ENCODE measurements around the gene RNF26. TPM values are rescaled to one million over a fixed set of nuclear protein-coding genes. Genes with fewer than 3 reads are reported as not detected.

The RNF26 gene
- total and polyA plus RNA-seq, 8 donors, result 4.9 to 11.5 (median 8.3) TPM

GRCh38 chr11:119295178-119295577, 39.1 kb upstream of the RNF26 start:
- no peak for ATAC-seq
- TF ChIP-seq, protein P1, sequence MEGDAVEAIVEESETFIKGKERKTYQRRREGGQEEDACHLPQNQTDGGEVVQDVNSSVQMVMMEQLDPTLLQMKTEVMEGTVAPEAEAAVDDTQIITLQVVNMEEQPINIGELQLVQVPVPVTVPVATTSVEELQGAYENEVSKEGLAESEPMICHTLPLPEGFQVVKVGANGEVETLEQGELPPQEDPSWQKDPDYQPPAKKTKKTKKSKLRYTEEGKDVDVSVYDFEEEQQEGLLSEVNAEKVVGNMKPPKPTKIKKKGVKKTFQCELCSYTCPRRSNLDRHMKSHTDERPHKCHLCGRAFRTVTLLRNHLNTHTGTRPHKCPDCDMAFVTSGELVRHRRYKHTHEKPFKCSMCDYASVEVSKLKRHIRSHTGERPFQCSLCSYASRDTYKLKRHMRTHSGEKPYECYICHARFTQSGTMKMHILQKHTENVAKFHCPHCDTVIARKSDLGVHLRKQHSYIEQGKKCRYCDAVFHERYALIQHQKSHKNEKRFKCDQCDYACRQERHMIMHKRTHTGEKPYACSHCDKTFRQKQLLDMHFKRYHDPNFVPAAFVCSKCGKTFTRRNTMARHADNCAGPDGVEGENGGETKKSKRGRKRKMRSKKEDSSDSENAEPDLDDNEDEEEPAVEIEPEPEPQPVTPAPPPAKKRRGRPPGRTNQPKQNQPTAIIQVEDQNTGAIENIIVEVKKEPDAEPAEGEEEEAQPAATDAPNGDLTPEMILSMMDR (IDR thresholded peaks at IDR 0.05), result no peak
- Histone ChIP-seq H3K9me3 (no peaks in the 10 kb centered on the region), H3K4me3 (no peak overlapping the region), H3K27me3 (no peaks in the 10 kb centered on the region), H3K36me3 (no peaks in the 10 kb centered on the region), H3K4me1 (no peaks in the 10 kb centered on the region), H3K27ac (no peak overlapping the region)
- intact Hi-C loops (cut with DNase I), result no loop called here
- WGBS, 2 donors, result 57 to 62% methylated on average over 3 of the region's 3 CpGs
- DNase-seq, result no peak
- FAIRE-seq, result no peak

GRCh38 chr11:119297938-119298337, 36.4 kb upstream of the RNF26 start:
- 42 to 48% methylated on average over 3 of the region's 3 CpGs for WGBS, 2 donors
- intact Hi-C loops (cut with DNase I), result no loop called here
- H3K36me3 ChIP-seq, result no peaks in the 10 kb centered on the region
- no peak for FAIRE-seq
- ATAC-seq, result no peak
- no peak overlapping the region for H3K4me3 ChIP-seq
- DNase-seq, result no peak
- no peaks in the 10 kb centered on the region for H3K9me3 ChIP-seq
- TF ChIP-seq, protein P1 (IDR thresholded peaks at IDR 0.05), result no peak
- H3K4me1 ChIP-seq, result no peaks in the 10 kb centered on the region
- no peaks in the 10 kb centered on the region for H3K27me3 ChIP-seq
- no peak overlapping the region for H3K27ac ChIP-seq

DNA sequence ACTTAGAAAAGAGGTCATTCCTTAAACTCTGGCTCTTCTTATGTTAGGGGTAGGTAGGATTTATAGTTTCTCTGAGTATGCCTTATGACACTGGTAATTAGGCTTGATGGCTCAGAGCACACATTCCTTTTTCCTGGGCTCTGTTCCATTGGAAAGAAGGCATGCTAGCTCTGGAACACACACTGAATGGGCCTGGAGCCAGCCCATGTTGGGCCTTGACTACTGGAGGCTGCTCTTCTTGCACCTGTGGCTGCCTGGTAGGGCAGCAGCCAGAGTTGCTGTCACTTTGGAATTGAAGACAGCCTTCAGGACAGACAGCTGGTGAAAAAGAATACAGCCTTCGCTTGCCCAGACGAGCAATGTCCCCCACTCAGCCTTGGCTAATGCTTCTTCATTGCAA, 35.6 kb upstream of the RNF26 start:
- no peak overlapping the region for H3K27ac ChIP-seq
- FAIRE-seq (no peak), DNase-seq (no peak), ATAC-seq (peak in 2 of 4 donors; percentile 55 to 72)
- no peaks in the 10 kb centered on the region for H3K9me3 ChIP-seq
- no peak overlapping the region for H3K4me3 ChIP-seq
- TF ChIP-seq, protein P1 (IDR thresholded peaks at IDR 0.05), result no peak
- H3K4me1 ChIP-seq, result no peaks in the 10 kb centered on the region
- peaks cover 0 to 5% (median 0%) of the 10 kb centered on the region in 3 donors for H3K36me3 ChIP-seq
- intact Hi-C loops (cut with DNase I), result no loop called here
- WGBS, 2 donors, result 87 to 89% methylated on average over 2 of the region's 2 CpGs
- H3K27me3 ChIP-seq, result no peaks in the 10 kb centered on the region

- no peaks in the 10 kb centered on the region for H3K27me3 ChIP-seq
- H3K9me3 ChIP-seq, result no peaks in the 10 kb centered on the region
- intact Hi-C loops (cut with DNase I), result no loop called here
- no peak overlapping the region for H3K4me3 ChIP-seq
- H3K4me1 ChIP-seq, result no peaks in the 10 kb centered on the region
- H3K36me3 ChIP-seq, result peaks cover 0 to 5% (median 0%) of the 10 kb centered on the region in 3 donors
- no peak for DNase-seq
- no peak for FAIRE-seq
- 95 to 97% methylated on average over 9 of the region's 9 CpGs for whole genome bisulfite sequencing, 2 donors
- no peak for ATAC-seq
- H3K27ac ChIP-seq, result no peak overlapping the region
- TF ChIP-seq, protein P1 (IDR thresholded peaks at IDR 0.05), result no peak
Measured at GRCh38 chr11:119299416-119299815, 34.9 kb upstream of the RNF26 start.

- TF ChIP-seq, protein P1 (IDR thresholded peaks at IDR 0.05), result no peak
- Histone ChIP-seq H3K27ac (no peak overlapping the region), H3K4me3 (no peak overlapping the region), H3K27me3 (no peaks in the 10 kb centered on the region), H3K36me3 (peaks cover 0 to 5% (median 0%) of the 10 kb centered on the region in 3 donors), H3K9me3 (no peaks in the 10 kb centered on the region), H3K4me1 (no peaks in the 10 kb centered on the region)
- DNase-seq (no peak), ATAC-seq (no peak), FAIRE-seq (no peak)
- intact Hi-C loops (cut with DNase I), result no loop called here
- 76 to 89% methylated on average over 3 of the region's 3 CpGs for WGBS, 2 donors
Measured at GRCh38 chr11:119300198-119300964, 33.9 kb upstream of the RNF26 start.

All from pancreas (tissue), 10 donors.